Endothelial cell (in vitro differentiated cells): ENCODE data around the gene RAMP3. TPM values are rescaled to one million over a fixed set of nuclear protein-coding genes. Genes with fewer than 3 reads are reported as not detected.
"Not testable (repeated sequence)": the region's sequence is repeated elsewhere in the genome, so short reads cannot be mapped to it uniquely, and the experiment has no call there.

Source experiments
- DNase-seq: peaks from one replicate; pipeline ENCODE4 v3.0.0; 2021; ENCODE audit warnings: low spot score
- H3K27ac Mint-ChIP-seq: one replicate; pipeline ENCODE4 v1.8.0; 2021; ENCODE audit warnings: mixed read lengths, inconsistent platforms; ENCODE audit not compliant: unreplicated experiment
- H3K27me3 Mint-ChIP-seq: one replicate; pipeline ENCODE4 v1.8.0; 2021; ENCODE audit warnings: mild to moderate bottlenecking, moderate library complexity, mixed read lengths, inconsistent platforms; ENCODE audit not compliant: unreplicated experiment
- H3K36me3 Mint-ChIP-seq: one replicate; pipeline ENCODE4 v1.8.0; 2021; ENCODE audit warnings: mild to moderate bottlenecking, low read depth, mixed read lengths, inconsistent platforms; ENCODE audit not compliant: unreplicated experiment
- H3K4me1 Mint-ChIP-seq: one replicate; pipeline ENCODE4 v1.8.0; 2021; ENCODE audit warnings: mild to moderate bottlenecking, mixed read lengths, inconsistent platforms; ENCODE audit not compliant: unreplicated experiment
- H3K4me3 Mint-ChIP-seq: one replicate; pipeline ENCODE4 v1.8.0; 2021; ENCODE audit warnings: mild to moderate bottlenecking, mixed read lengths, inconsistent platforms; ENCODE audit not compliant: unreplicated experiment
- H3K9me3 Mint-ChIP-seq: one replicate; pipeline ENCODE4 v1.8.0; 2021; ENCODE audit warnings: mixed read lengths, inconsistent platforms; ENCODE audit not compliant: unreplicated experiment
- CTCF ChIP-seq: fragments of 200-600 bp; sonication (generic); IDR thresholded peaks from one replicate; pipeline ENCODE4 v1.5.0; 2021; ENCODE audit warnings: antibody characterized with exemption; ENCODE audit not compliant: unreplicated experiment
- total RNA-seq: library from RNA; stranded (reverse); fragmentation: NEBNext Ultra II Directional; extraction: Animal tissue kit (Norgen Biotek cat#: 25700); gene quantifications from one replicate; pipeline ENCODE4 v1.2.1, GENCODE V29; 2021; ENCODE audit not compliant: unreplicated experiment

Gene RAMP3
- total RNA-seq, 1 donor from 2014 or later: 0.62 TPM

GRCh38 chr7:45161138-45161537, 3.5 kb downstream of the RAMP3 start:
- H3K9me3 Mint-ChIP-seq: no peaks in the 10 kb centered on the region
- H3K36me3 Mint-ChIP-seq: peaks cover 10% of the 10 kb centered on the region
- no peak for TF ChIP-seq CTCF
- H3K27me3 Mint-ChIP-seq: peaks cover 15% of the 10 kb centered on the region
- no peak overlapping the region for H3K27ac Mint-ChIP-seq
- no peak overlapping the region for H3K4me3 Mint-ChIP-seq
- peaks cover 12% of the 10 kb centered on the region for H3K4me1 Mint-ChIP-seq
- DNase-seq: no peak

- Mint-ChIP-seq H3K36me3 (peaks cover 9% of the 10 kb centered on the region), H3K27me3 (peaks cover 13% of the 10 kb centered on the region), H3K27ac (no peak overlapping the region), H3K4me3 (no peak overlapping the region), H3K4me1 (peaks cover 11% of the 10 kb centered on the region), H3K9me3 (no peaks in the 10 kb centered on the region)
- TF ChIP-seq CTCF: no peak
- no peak for DNase-seq
These were observed 4.3 kb downstream of the RAMP3 start for GRCh38 chr7:45161842-45162241.

GRCh38 chr7:45162311-45162845, 4.8 kb downstream of the RAMP3 start:
- H3K27me3 Mint-ChIP-seq: peaks cover 9% of the 10 kb centered on the region
- DNase-seq: no peak
- no peaks in the 10 kb centered on the region for H3K9me3 Mint-ChIP-seq
- H3K4me1 Mint-ChIP-seq: peaks cover 6% of the 10 kb centered on the region
- H3K4me3 Mint-ChIP-seq: no peak overlapping the region
- peaks cover 6% of the 10 kb centered on the region for H3K36me3 Mint-ChIP-seq
- TF ChIP-seq CTCF: no peak
- no peak overlapping the region for H3K27ac Mint-ChIP-seq

- peaks cover 6% of the 10 kb centered on the region for H3K36me3 Mint-ChIP-seq
- peaks cover 9% of the 10 kb centered on the region for H3K27me3 Mint-ChIP-seq
- no peak for DNase-seq
- H3K27ac Mint-ChIP-seq: no peak overlapping the region
- no peak for TF ChIP-seq CTCF
- H3K4me3 Mint-ChIP-seq: no peak overlapping the region
- peaks cover 6% of the 10 kb centered on the region for H3K4me1 Mint-ChIP-seq
- H3K9me3 Mint-ChIP-seq: no peaks in the 10 kb centered on the region
These were observed 5.5 kb downstream of the RAMP3 start for GRCh38 chr7:45162943-45163691.

- Mint-ChIP-seq H3K36me3 (peaks cover under 1% of the 10 kb centered on the region), H3K4me1 (peaks cover 6% of the 10 kb centered on the region), H3K27me3 (peaks cover 3% of the 10 kb centered on the region), H3K4me3 (no peak overlapping the region), H3K9me3 (no peaks in the 10 kb centered on the region), H3K27ac (no peak overlapping the region)
- no peak for DNase-seq
- no peak for TF ChIP-seq CTCF
These were observed 6.1 kb downstream of the RAMP3 start for GRCh38 chr7:45163692-45164052.

GRCh38 chr7:45164271-45164670, 6.7 kb downstream of the RAMP3 start:
- not testable (repeated sequence) for H3K4me3 Mint-ChIP-seq, H3K27ac Mint-ChIP-seq, H3K9me3 Mint-ChIP-seq, DNase-seq, H3K27me3 Mint-ChIP-seq, H3K4me1 Mint-ChIP-seq, H3K36me3 Mint-ChIP-seq
